ENCODE data around the gene ATOX1.

The ATOX1 gene

DNA sequence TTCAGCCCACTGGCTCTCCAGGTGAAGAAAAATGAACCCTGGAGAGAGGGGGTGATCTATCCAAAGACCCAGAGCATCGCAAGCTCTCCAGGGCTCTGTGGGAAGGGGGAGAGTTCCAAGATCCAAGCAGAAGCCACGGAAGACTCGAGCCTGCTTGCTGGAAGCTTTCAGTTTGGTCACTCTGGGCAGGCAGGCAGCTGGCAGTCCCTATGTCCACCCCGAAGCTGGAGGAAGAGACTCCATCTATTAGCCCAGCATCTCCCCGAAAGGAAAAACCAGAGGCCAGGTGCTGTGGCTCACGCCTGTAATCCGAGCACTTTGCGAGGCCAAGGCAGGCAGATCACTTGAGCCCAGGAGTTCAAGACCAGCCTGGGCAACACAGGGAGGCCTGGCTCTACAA, 61.0 kb downstream of the ATOX1 start:
- DNase-seq: no peak

DNA sequence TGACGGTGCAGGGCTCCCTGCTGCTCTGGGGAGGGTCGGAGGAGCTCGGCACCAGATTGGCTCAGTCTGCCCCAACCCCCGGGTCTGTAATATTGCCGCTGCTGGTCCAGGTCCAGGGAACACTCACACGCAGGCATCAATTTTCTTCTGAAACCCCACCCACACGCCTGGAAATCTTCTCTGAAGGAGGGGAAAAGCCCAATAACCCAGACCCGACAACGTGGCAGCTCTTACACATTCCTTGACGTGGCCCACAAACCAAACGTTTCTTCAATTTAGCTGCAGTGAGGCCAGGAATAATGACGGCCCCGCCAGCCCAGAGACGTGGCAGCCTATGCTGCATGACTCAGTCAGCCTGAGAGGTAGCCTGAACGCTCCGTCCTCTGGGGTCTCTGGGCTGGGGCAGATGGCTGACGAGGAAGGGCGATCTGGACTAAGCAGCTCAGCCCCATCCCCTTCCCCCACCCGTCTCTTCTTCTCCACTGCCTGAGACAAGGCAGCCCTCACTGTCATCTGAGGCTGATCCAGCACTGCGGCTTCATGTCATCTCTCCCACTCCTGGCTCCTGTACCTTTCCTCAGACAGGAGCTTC, 61.9 kb downstream of the ATOX1 start:
- no peak for DNase-seq

DNA sequence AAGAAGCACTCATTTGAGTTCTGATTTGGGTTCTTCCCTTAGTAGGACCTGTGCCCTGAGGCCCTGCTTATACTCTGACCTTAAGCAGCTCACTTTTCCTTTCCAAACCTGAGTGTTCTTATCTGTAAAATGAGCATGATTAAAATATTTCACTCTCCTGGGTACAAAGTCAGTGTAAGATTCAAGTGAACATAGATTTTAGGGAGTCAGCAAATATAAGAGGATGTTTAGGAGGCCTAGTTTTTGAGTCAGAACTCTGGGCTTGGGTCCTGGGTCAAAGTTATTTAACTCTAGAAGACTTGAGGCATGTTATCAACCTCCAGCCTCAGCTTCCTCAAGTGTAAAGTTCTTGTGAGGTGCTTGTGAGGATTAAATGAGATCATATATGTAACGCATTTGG, 63.0 kb downstream of the ATOX1 start:
- DNase-seq: no peak

DNA sequence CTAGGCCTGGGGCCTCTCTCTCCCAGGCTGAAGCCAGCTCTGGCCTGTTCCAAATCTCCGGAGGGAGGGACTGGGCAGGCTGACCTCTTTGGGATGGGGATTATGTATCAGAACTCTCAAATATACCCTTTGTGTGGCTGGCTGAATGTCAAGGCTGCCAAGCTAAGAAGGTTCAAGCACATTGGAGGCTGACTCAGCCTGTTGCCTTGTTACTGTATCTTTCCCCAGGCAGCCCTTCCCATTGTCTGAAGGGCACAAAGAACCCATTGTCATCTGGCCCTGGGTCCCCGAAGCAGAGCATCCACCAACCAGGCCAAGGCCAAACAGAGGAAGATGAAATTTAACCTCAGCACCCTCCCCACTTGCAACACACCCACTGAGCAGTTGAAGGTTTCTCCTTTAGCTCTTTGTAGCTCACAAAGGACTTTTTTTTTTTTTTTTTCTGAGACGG, 64.4 kb downstream of the ATOX1 start:
- DNase-seq: no peak

Measured in RPMI8226 (cell line).